ENCODE results near the gene TOX2. TPM values are rescaled to one million over a fixed set of nuclear protein-coding genes. Genes with fewer than 3 reads are reported as not detected.

The TOX2 gene
- total RNA-seq, 2 experiments from 2014 or later: 3.3 to 3.9 TPM

GRCh38 chr20:43995645-43996044 is 81.0 kb downstream of the TOX2 start:
- no peak overlapping the region for H3K4me3 Mint-ChIP-seq
- intact Hi-C loops (cut with DNase I, micrococcal nuclease): no loop called here
- no peak overlapping the region for H3K27ac ChIP-seq (ENCODE audit: low read depth in 1 of 2, low read length in 2 of 2)
- no peak for ATAC-seq (ENCODE audit: poor library complexity)
- H3K9me3 Mint-ChIP-seq: no peaks in the 10 kb centered on the region
- H3K4me3 ChIP-seq (ENCODE audit: low read length): no peak overlapping the region
- no peaks in the 10 kb centered on the region for H3K4me1 ChIP-seq (ENCODE audit: insufficient read depth, low read length)
- no peak overlapping the region for H3K27ac Mint-ChIP-seq
- no peaks in the 10 kb centered on the region for H3K36me3 Mint-ChIP-seq (ENCODE audit: low read depth)
- CTCF ChIA-PET: no interaction called here
- no peaks in the 10 kb centered on the region for H3K9me3 ChIP-seq (ENCODE audit: control insufficient read depth in 1 of 2, insufficient read depth in 1 of 2, low read length in 2 of 2)
- no peak for TF ChIP-seq CTCF (IDR thresholded peaks at IDR 0.05)
- H3K27me3 Mint-ChIP-seq: no peaks in the 10 kb centered on the region
- POLR2A ChIA-PET: no interaction called here
- no peaks in the 10 kb centered on the region for H3K36me3 ChIP-seq (ENCODE audit: insufficient read depth, low read length)
- no peak for DNase-seq
- peaks cover 0 to 4% of the 10 kb centered on the region in 2 experiments for H3K27me3 ChIP-seq (ENCODE audit: control insufficient read depth in 1 of 2, insufficient read depth in 2 of 2, low read length in 2 of 2)
- H3K4me1 Mint-ChIP-seq (ENCODE audit: low read depth): peaks cover 14% of the 10 kb centered on the region

GRCh38 chr20:43996240-43996930 is 81.7 kb downstream of the TOX2 start:
- Histone ChIP-seq H3K9me3 (ENCODE audit: control insufficient read depth in 1 of 2, insufficient read depth in 1 of 2, low read length in 2 of 2) (no peaks in the 10 kb centered on the region), H3K4me1 (ENCODE audit: insufficient read depth, low read length) (no peaks in the 10 kb centered on the region), H3K27ac (ENCODE audit: low read depth in 1 of 2, low read length in 2 of 2) (no peak overlapping the region), H3K36me3 (ENCODE audit: insufficient read depth, low read length) (no peaks in the 10 kb centered on the region), H3K27me3 (ENCODE audit: control insufficient read depth in 1 of 2, insufficient read depth in 2 of 2, low read length in 2 of 2) (peaks cover 0 to 4% of the 10 kb centered on the region in 2 experiments), H3K4me3 (ENCODE audit: low read length) (no peak overlapping the region)
- ChIA-PET CTCF (interaction anchor here (1.1 kb wide), 1 partner anchor 14 kb away, joined by 3 read pairs; no protein-coding TSS in a partner anchor), POLR2A (no interaction called here)
- Mint-ChIP-seq H3K4me3 (no peak overlapping the region), H3K4me1 (ENCODE audit: low read depth) (peaks cover 14% of the 10 kb centered on the region), H3K27ac (no peak overlapping the region), H3K36me3 (ENCODE audit: low read depth) (no peaks in the 10 kb centered on the region), H3K27me3 (no peaks in the 10 kb centered on the region), H3K9me3 (no peaks in the 10 kb centered on the region)
- no peak for TF ChIP-seq CTCF (IDR thresholded peaks at IDR 0.05)
- intact Hi-C loops (cut with DNase I, micrococcal nuclease): no loop called here
- no peak for ATAC-seq (ENCODE audit: poor library complexity)
- no peak for DNase-seq

GRCh38 chr20:43999848-44000247 is 85.2 kb downstream of the TOX2 start:
- H3K9me3 Mint-ChIP-seq: no peaks in the 10 kb centered on the region
- H3K4me3 Mint-ChIP-seq: no peak overlapping the region
- TF ChIP-seq CTCF (IDR thresholded peaks at IDR 0.05): no peak
- no peaks in the 10 kb centered on the region for H3K27me3 Mint-ChIP-seq
- H3K4me3 ChIP-seq (ENCODE audit: low read length): no peak overlapping the region
- no peak for ATAC-seq (ENCODE audit: poor library complexity)
- H3K27ac ChIP-seq (ENCODE audit: low read depth in 1 of 2, low read length in 2 of 2): no peak overlapping the region
- CTCF ChIA-PET: no interaction called here
- H3K4me1 ChIP-seq (ENCODE audit: insufficient read depth, low read length): peaks cover 3% of the 10 kb centered on the region
- no peaks in the 10 kb centered on the region for H3K36me3 ChIP-seq (ENCODE audit: insufficient read depth, low read length)
- peaks cover 0 to 4% of the 10 kb centered on the region in 2 experiments for H3K27me3 ChIP-seq (ENCODE audit: control insufficient read depth in 1 of 2, insufficient read depth in 2 of 2, low read length in 2 of 2)
- DNase-seq: no peak
- POLR2A ChIA-PET: no interaction called here
- H3K4me1 Mint-ChIP-seq (ENCODE audit: low read depth): peaks cover 14% of the 10 kb centered on the region
- intact Hi-C loops (cut with DNase I, micrococcal nuclease): no loop called here
- no peak overlapping the region for H3K27ac Mint-ChIP-seq
- H3K36me3 Mint-ChIP-seq (ENCODE audit: low read depth): no peaks in the 10 kb centered on the region
- no peaks in the 10 kb centered on the region for H3K9me3 ChIP-seq (ENCODE audit: control insufficient read depth in 1 of 2, insufficient read depth in 1 of 2, low read length in 2 of 2)
